WTC11 (cell line): ENCODE results near the gene HAO1. TPM values are rescaled to one million over a fixed set of nuclear protein-coding genes. Genes with fewer than 3 reads are reported as not detected.

Experiments
- ATAC-seq: fragments of 200-7000 bp; cut with Tn5 transposase; 2 replicates; pipeline ENCODE4 v1.10.0; 2021; ENCODE audit warnings: mild to moderate bottlenecking, moderate library complexity
- CTCF ChIA-PET: fragments of 300-600 bp; sonication (Branson Sonifier 250); formaldehyde crosslinking; loops from one replicate; lab custom pipeline; 2021; ENCODE audit warnings: antibody characterized with exemption; lab: Charles Lee
- POLR2A ChIA-PET: fragments of 350-600 bp; sonication (Branson Sonifier 250); formaldehyde crosslinking; loops from one replicate; lab custom pipeline; 2021; ENCODE audit warnings: antibody characterized with exemption; lab: Charles Lee
- DNase-seq: peaks from one replicate; pipeline ENCODE4 v3.0.0; 2021; ENCODE audit warnings: low spot score
- H3K27ac Mint-ChIP-seq: 2 replicates; pipeline ENCODE4 v1.8.0; 2021; ENCODE audit warnings: mixed read lengths
- H3K27me3 Mint-ChIP-seq: 2 replicates; pipeline ENCODE4 v1.8.0; 2021; ENCODE audit warnings: low read depth, mild to moderate bottlenecking, moderate library complexity, mixed read lengths
- H3K36me3 Mint-ChIP-seq: 2 replicates; pipeline ENCODE4 v1.8.0; 2021; ENCODE audit warnings: mixed read lengths
- H3K4me1 Mint-ChIP-seq: 2 replicates; pipeline ENCODE4 v1.8.0; 2022; ENCODE audit warnings: mixed read lengths
- H3K4me3 Mint-ChIP-seq: 2 replicates; pipeline ENCODE4 v1.8.0; 2021; ENCODE audit warnings: mild to moderate bottlenecking, moderate library complexity, mixed read lengths
- H3K9me3 Mint-ChIP-seq: 2 replicates; pipeline ENCODE4 v1.8.0; 2021; ENCODE audit warnings: mixed read lengths
- CBFB ChIP-seq: sonication (generic); formaldehyde crosslinking; IDR thresholded peaks from 2 replicates; pipeline ENCODE4 v1.8.1; 2022; ENCODE audit warnings: mild to moderate bottlenecking, low read depth, missing genetic modification reagents
- CDX4 ChIP-seq: fragments of 250-450 bp; sonication (Bioruptor Pico); IDR thresholded peaks from 2 replicates; pipeline ENCODE4 v1.9.0; 2021; ENCODE audit warnings: moderate library complexity, mild to moderate bottlenecking, inconsistent platforms, borderline replicate concordance
- CREB1 ChIP-seq: sonication (generic); formaldehyde crosslinking; IDR thresholded peaks from 2 replicates; pipeline ENCODE4 v1.8.0; 2023; ENCODE audit warnings: mild to moderate bottlenecking, missing genetic modification reagents
- CREM ChIP-seq: sonication (generic); formaldehyde crosslinking; IDR thresholded peaks from 2 replicates; pipeline ENCODE4 v1.8.1; 2022; ENCODE audit warnings: mild to moderate bottlenecking, missing genetic modification reagents, moderate library complexity
- ELF4 ChIP-seq: sonication (generic); formaldehyde crosslinking; IDR thresholded peaks from 2 replicates; pipeline ENCODE4 v1.8.1; 2022; ENCODE audit warnings: low read depth, mild to moderate bottlenecking, moderate library complexity, missing genetic modification reagents
- ESRRA ChIP-seq: sonication (generic); formaldehyde crosslinking; IDR thresholded peaks from 2 replicates; pipeline ENCODE4 v1.8.1; 2022; ENCODE audit warnings: mild to moderate bottlenecking, missing genetic modification reagents, borderline replicate concordance
- ETV6 ChIP-seq: sonication (generic); formaldehyde crosslinking; IDR thresholded peaks from 2 replicates; pipeline ENCODE4 v1.8.1; 2022; ENCODE audit warnings: mild to moderate bottlenecking, missing genetic modification reagents
- FOXK1 ChIP-seq: sonication (generic); formaldehyde crosslinking; IDR thresholded peaks from 2 replicates; pipeline ENCODE4 v1.8.0; 2022; ENCODE audit warnings: mild to moderate bottlenecking, moderate library complexity, missing genetic modification reagents
- JAZF1 ChIP-seq: fragments of 250-450 bp; sonication (Bioruptor Pico); IDR thresholded peaks from 2 replicates; pipeline ENCODE4 v1.9.0; 2021; ENCODE audit warnings: moderate library complexity, mild to moderate bottlenecking, inconsistent platforms
- MXD4 ChIP-seq: fragments of 250-450 bp; sonication (Bioruptor Pico); IDR thresholded peaks from 2 replicates; pipeline ENCODE4 v1.8.0; 2021; ENCODE audit warnings: mild to moderate bottlenecking, moderate library complexity, borderline replicate concordance
- NR3C1 ChIP-seq: sonication (generic); formaldehyde crosslinking; conservative IDR thresholded peaks from 2 replicates; pipeline ENCODE4 v1.8.1; 2023; ENCODE audit warnings: low read depth, mild to moderate bottlenecking, missing genetic modification reagents
- PRDM15 ChIP-seq: sonication (generic); formaldehyde crosslinking; IDR thresholded peaks from 2 replicates; pipeline ENCODE4 v1.8.0; 2022; ENCODE audit warnings: missing genetic modification reagents
- PRRX2 ChIP-seq: fragments of 250-450 bp; sonication (Bioruptor Pico); IDR thresholded peaks from 2 replicates; pipeline ENCODE4 v1.8.0; 2021; ENCODE audit warnings: mild to moderate bottlenecking
- SP1 ChIP-seq: sonication (generic); formaldehyde crosslinking; conservative IDR thresholded peaks from 2 replicates; pipeline ENCODE4 v1.8.1; 2022; ENCODE audit warnings: missing genetic modification reagents
- TEAD4 ChIP-seq: sonication (generic); formaldehyde crosslinking; IDR thresholded peaks from 2 replicates; pipeline ENCODE4 v1.8.0; 2022; ENCODE audit warnings: mild to moderate bottlenecking, missing genetic modification reagents
- ZBTB21 ChIP-seq: sonication (generic); formaldehyde crosslinking; IDR thresholded peaks from 2 replicates; pipeline ENCODE4 v1.8.1; 2023; ENCODE audit warnings: mild to moderate bottlenecking, missing genetic modification reagents, borderline replicate concordance
- ZBTB43 ChIP-seq: sonication (generic); formaldehyde crosslinking; IDR thresholded peaks from 2 replicates; pipeline ENCODE4 v1.8.1; 2023; ENCODE audit warnings: mild to moderate bottlenecking, missing genetic modification reagents
- ZMAT4 ChIP-seq: fragments of 250-450 bp; sonication (Bioruptor Pico); IDR thresholded peaks from 2 replicates; pipeline ENCODE4 v1.9.0; 2021; ENCODE audit warnings: mild to moderate bottlenecking
- ZNF121 ChIP-seq: sonication (generic); formaldehyde crosslinking; IDR thresholded peaks from 2 replicates; pipeline ENCODE4 v1.8.0; 2023; ENCODE audit warnings: missing genetic modification reagents
- ZNF138 ChIP-seq: sonication (generic); formaldehyde crosslinking; conservative IDR thresholded peaks from 2 replicates; pipeline ENCODE4 v1.8.1; 2022; ENCODE audit warnings: mild to moderate bottlenecking, moderate library complexity, missing genetic modification reagents
- ZNF219 ChIP-seq: sonication (generic); formaldehyde crosslinking; IDR thresholded peaks from 2 replicates; pipeline ENCODE4 v1.8.0; 2023; ENCODE audit warnings: missing genetic modification reagents, mild to moderate bottlenecking, borderline replicate concordance
- ZNF396 ChIP-seq: fragments of 250-450 bp; sonication (Bioruptor Pico); IDR thresholded peaks from 2 replicates; pipeline ENCODE4 v1.8.0; 2021; ENCODE audit warnings: mild to moderate bottlenecking, moderate library complexity, borderline replicate concordance
- ZNF671 ChIP-seq: fragments of 250-450 bp; sonication (Bioruptor Pico); IDR thresholded peaks from 2 replicates; pipeline ENCODE4 v1.8.0; 2021; ENCODE audit warnings: mild to moderate bottlenecking
- ZSCAN18 ChIP-seq: fragments of 250-450 bp; sonication (Bioruptor Pico); IDR thresholded peaks from 2 replicates; pipeline ENCODE4 v2.1.2; 2022; ENCODE audit warnings: mild to moderate bottlenecking, moderate library complexity
- total RNA-seq: library from RNA; stranded (reverse); gene quantifications from 3 replicates; pipeline ENCODE4 v1.2.3, GENCODE V29; 2021
- TF ChIP-seq, protein P1 (sequence below): sonication (generic); formaldehyde crosslinking; IDR thresholded peaks from 2 replicates; pipeline ENCODE4 v1.8.0; 2022; ENCODE audit warnings: mild to moderate bottlenecking, missing genetic modification reagents

The HAO1 gene
- total RNA-seq, 1 experiment from 2014 or later: not detected

DNA sequence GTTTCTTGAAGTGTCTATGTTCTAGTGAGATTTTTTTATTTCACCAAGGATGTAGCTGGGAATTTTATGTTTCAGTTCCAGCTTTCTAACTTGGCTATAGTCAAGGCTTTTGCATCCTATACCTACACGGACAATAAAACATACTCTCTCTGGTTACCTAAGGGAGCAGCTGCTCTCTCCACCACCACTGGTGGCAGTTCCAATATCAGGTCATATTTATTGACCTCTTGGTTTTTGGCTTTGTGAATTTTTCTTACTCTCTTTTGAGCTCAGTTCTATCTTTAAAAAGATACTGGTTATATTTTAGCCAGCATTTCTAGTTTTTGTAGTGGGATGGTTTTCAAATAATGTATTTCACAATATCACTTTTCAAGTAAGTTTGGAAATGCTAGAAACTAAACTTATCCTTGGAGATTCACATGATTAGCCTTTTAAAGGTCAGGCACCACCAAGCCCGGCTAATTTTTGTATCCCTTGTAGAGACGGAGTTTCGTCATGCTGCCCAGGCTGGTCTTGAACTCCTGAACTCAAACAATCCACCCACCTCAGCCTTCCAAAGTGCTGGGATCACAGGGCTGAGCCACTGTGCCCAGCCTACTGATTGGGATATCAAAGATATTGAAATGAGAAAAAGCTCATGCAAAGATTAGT, 34.7 kb upstream of the HAO1 start (continued):
- TF ChIP-seq ZSCAN18 (CRISPR knock-in tag) (no peak), ZNF396 (CRISPR knock-in tag) (no peak), CBFB (CRISPR knock-in tag) (no peak), ETV6 (no peak), CREM (CRISPR knock-in tag) (no peak), ZNF138 (no peak), ZNF671 (CRISPR knock-in tag) (no peak), PRRX2 (CRISPR knock-in tag) (no peak), JAZF1 (no peak), ZBTB43 (CRISPR knock-in tag) (no peak), ELF4 (CRISPR knock-in tag) (no peak), ZMAT4 (no peak), TEAD4 (CRISPR knock-in tag) (no peak)
- TF ChIP-seq, protein P1, sequence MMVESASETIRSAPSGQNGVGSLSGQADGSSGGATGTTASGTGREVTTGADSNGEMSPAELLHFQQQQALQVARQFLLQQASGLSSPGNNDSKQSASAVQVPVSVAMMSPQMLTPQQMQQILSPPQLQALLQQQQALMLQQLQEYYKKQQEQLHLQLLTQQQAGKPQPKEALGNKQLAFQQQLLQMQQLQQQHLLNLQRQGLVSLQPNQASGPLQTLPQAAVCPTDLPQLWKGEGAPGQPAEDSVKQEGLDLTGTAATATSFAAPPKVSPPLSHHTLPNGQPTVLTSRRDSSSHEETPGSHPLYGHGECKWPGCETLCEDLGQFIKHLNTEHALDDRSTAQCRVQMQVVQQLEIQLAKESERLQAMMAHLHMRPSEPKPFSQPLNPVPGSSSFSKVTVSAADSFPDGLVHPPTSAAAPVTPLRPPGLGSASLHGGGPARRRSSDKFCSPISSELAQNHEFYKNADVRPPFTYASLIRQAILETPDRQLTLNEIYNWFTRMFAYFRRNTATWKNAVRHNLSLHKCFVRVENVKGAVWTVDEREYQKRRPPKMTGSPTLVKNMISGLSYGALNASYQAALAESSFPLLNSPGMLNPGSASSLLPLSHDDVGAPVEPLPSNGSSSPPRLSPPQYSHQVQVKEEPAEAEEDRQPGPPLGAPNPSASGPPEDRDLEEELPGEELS (CRISPR knock-in tag): no peak

GRCh38 chr20:7971536-7972280, 31.4 kb upstream of the HAO1 start:
- no peak for DNase-seq
- H3K27ac Mint-ChIP-seq: no peak overlapping the region
- no peak overlapping the region for H3K4me3 Mint-ChIP-seq
- H3K36me3 Mint-ChIP-seq: no peaks in the 10 kb centered on the region
- no peak for ATAC-seq
- no peaks in the 10 kb centered on the region for H3K4me1 Mint-ChIP-seq
- no peaks in the 10 kb centered on the region for H3K9me3 Mint-ChIP-seq
- CTCF ChIA-PET: interaction anchor here (0.8 to 1.0 kb wide), 2 partner anchors 9 to 35 kb away, joined by 4 read pairs; no protein-coding TSS in a partner anchor
- no peaks in the 10 kb centered on the region; the same call in 1 of the 2 replicates for H3K27me3 Mint-ChIP-seq
- POLR2A ChIA-PET: interaction anchor here (0.6 kb wide), 1 partner anchor 355 kb away, joined by 3 read pairs; no protein-coding TSS in a partner anchor
- no peak for TF ChIP-seq SP1 (CRISPR knock-in tag)
- TF ChIP-seq MXD4 (CRISPR knock-in tag): no peak
- TF ChIP-seq ZNF671 (CRISPR knock-in tag): no peak
- TF ChIP-seq NR3C1 (CRISPR knock-in tag): no peak
- TF ChIP-seq ZMAT4: no peak
- no peak for TF ChIP-seq ZBTB21 (CRISPR knock-in tag)
- TF ChIP-seq ESRRA (CRISPR knock-in tag): no peak
- TF ChIP-seq PRDM15 (CRISPR knock-in tag): no peak
- no peak for TF ChIP-seq ZNF121 (CRISPR knock-in tag)
- TF ChIP-seq CREB1 (CRISPR knock-in tag): no peak
- no peak for TF ChIP-seq CDX4 (CRISPR knock-in tag)
- TF ChIP-seq ZNF219 (CRISPR knock-in tag): no peak
- no peak for TF ChIP-seq FOXK1 (CRISPR knock-in tag)
